Fibroblast of lung (primary cell): ENCODE results near the gene THSD7A. TPM values are rescaled to one million over a fixed set of nuclear protein-coding genes. Genes with fewer than 3 reads are reported as not detected.

ENCODE experiments used
- DNase-seq, 2 donors: peaks; one replicate each; pipeline versions ENCODE4 v3.0.0 to v3.0.0-alpha.2; 2010; ENCODE audit warnings: low read depth in 2 of 2
- H2AFZ ChIP-seq: 2 replicates; pipeline ENCODE4 v1.5.1; 2012; ENCODE audit warnings: low read length, control low read depth, inconsistent platforms
- H3K27ac ChIP-seq: 2 replicates; pipeline ENCODE4 v1.5.1; 2011; ENCODE audit warnings: low read length, control low read depth; ENCODE audit not compliant: insufficient read depth
- H3K27me3 ChIP-seq: 2 replicates; pipeline ENCODE4 v1.5.1; 2011; ENCODE audit warnings: mild to moderate bottlenecking, low read length; ENCODE audit not compliant: control insufficient read depth, insufficient read depth
- H3K36me3 ChIP-seq: 2 replicates; pipeline ENCODE4 v1.5.1; 2011; ENCODE audit warnings: low read length; ENCODE audit not compliant: control insufficient read depth, insufficient read depth
- H3K4me1 ChIP-seq: 2 replicates; pipeline ENCODE4 v1.5.1; 2011; ENCODE audit warnings: low read length; ENCODE audit not compliant: control insufficient read depth, insufficient read depth; ENCODE audit errors: extremely low read depth
- H3K4me2 ChIP-seq: 2 replicates; pipeline ENCODE4 v1.5.1; 2011; ENCODE audit warnings: low read length, control low read depth; ENCODE audit not compliant: insufficient read depth; ENCODE audit errors: extremely low read depth
- H3K4me3 ChIP-seq, 4 experiments: fragments of 200-600 bp in 1 of 4; sonication (generic) in 1 of 4; replicated peaks in 1 of 4; 2 replicates each; pipeline ENCODE4 v1.5.1; 2011 to 2016; ENCODE audit warnings: low read length in 4 of 4, low read depth in 3 of 4, mild to moderate bottlenecking in 3 of 4, control low read depth in 2 of 4, inconsistent platforms in 1 of 4, mixed read lengths in 1 of 4; ENCODE audit not compliant: insufficient read depth in 1 of 4; ENCODE audit errors: control extremely low read depth in 1 of 4
- H3K79me2 ChIP-seq: 2 replicates; pipeline ENCODE4 v1.5.1; 2012; ENCODE audit warnings: mild to moderate bottlenecking, low read length, inconsistent platforms; ENCODE audit not compliant: control insufficient read depth, insufficient read depth
- H3K9ac ChIP-seq: 2 replicates; pipeline ENCODE4 v1.5.1; 2011; ENCODE audit warnings: mild to moderate bottlenecking, low read length, control low read depth; ENCODE audit not compliant: insufficient read depth
- H3K9me3 ChIP-seq: 2 replicates; pipeline ENCODE4 v1.5.1; 2012; ENCODE audit warnings: low read depth, low read length; ENCODE audit not compliant: control insufficient read depth, insufficient read depth
- H4K20me1 ChIP-seq: 2 replicates; pipeline ENCODE4 v1.5.1; 2011; ENCODE audit warnings: low read length; ENCODE audit not compliant: control insufficient read depth, insufficient read depth; ENCODE audit errors: extremely low read depth
- EZH2 ChIP-seq: IDR thresholded peaks from 2 replicates; pipeline ENCODE4 v1.5.1; 2012; ENCODE audit warnings: low read length, control low read depth, mild to moderate bottlenecking; ENCODE audit errors: missing control alignments
- polyA plus RNA-seq, 2 donors: library from polyadenylated mRNA; depleted of rRNA in 1 of 2; stranded (reverse) in 1 of 2; unstranded in 1 of 2; fragments of >200 nt; gene quantifications; 2 replicates each; pipeline ENCODE4 v1.2.1, GENCODE V29; 2011 to 2012; ENCODE audit warnings: missing spikeins in 1 of 2
- total RNA-seq: library from RNA; depleted of rRNA; stranded (reverse); fragments of >200 nt; gene quantifications from 2 replicates; pipeline ENCODE4 v1.2.1, GENCODE V29; 2014
- TF ChIP-seq, protein P1 (sequence below), 2 donors: IDR thresholded peaks in 1 of 2; conservative IDR thresholded peaks in 1 of 2; 1 replicate in 1 of 2; 2 replicates in 1 of 2; pipeline ENCODE4 v1.5.1; 2011 to 2012; ENCODE audit warnings: low read length in 2 of 2, control low read depth in 1 of 2, inconsistent platforms in 1 of 2, low read depth in 1 of 2, mild to moderate bottlenecking in 1 of 2

Gene THSD7A
- total and polyA plus RNA-seq, 2 donors (not counting 1 experiment from before 2014, with no cell fraction given) = 0.02 to 0.83 TPM

DNA sequence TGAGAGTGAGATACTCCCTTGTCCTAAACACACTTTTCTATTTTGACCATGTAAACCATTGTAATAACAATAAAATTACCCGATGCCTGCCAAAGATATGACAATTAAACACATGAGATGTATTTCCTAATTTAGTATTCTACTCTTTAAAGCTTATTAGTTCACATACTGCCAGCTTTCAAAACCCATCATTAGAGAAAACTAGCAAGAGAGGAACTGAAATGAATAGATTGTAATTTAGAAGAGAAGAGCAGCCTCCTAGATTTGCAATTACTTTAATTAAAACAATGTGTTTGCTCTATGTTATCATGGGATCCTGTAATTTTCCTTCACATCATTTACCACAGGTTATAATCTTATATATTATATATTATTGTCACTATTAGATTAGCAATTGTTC, 428.2 kb downstream of the THSD7A start:
- Histone ChIP-seq H4K20me1 (no peaks in the 10 kb centered on the region), H3K27me3 (no peaks in the 10 kb centered on the region), H3K4me3 (no peak overlapping the region), H3K9ac (no peak overlapping the region), H3K36me3 (no peaks in the 10 kb centered on the region), H3K9me3 (no peaks in the 10 kb centered on the region), H2AFZ (no peak overlapping the region), H3K4me1 (no peaks in the 10 kb centered on the region), H3K27ac (no peak overlapping the region), H3K4me2 (no peak overlapping the region), H3K79me2 (no peaks in the 10 kb centered on the region)
- DNase-seq = no peak
- TF ChIP-seq, protein P1, sequence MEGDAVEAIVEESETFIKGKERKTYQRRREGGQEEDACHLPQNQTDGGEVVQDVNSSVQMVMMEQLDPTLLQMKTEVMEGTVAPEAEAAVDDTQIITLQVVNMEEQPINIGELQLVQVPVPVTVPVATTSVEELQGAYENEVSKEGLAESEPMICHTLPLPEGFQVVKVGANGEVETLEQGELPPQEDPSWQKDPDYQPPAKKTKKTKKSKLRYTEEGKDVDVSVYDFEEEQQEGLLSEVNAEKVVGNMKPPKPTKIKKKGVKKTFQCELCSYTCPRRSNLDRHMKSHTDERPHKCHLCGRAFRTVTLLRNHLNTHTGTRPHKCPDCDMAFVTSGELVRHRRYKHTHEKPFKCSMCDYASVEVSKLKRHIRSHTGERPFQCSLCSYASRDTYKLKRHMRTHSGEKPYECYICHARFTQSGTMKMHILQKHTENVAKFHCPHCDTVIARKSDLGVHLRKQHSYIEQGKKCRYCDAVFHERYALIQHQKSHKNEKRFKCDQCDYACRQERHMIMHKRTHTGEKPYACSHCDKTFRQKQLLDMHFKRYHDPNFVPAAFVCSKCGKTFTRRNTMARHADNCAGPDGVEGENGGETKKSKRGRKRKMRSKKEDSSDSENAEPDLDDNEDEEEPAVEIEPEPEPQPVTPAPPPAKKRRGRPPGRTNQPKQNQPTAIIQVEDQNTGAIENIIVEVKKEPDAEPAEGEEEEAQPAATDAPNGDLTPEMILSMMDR (conservative IDR thresholded peaks at IDR 0.05 in 1 of 2, IDR thresholded peaks at IDR 0.05 in 1 of 2; ENCODE audit: low read depth in 1 of 2, low read length in 2 of 2) = no peak
- no peak for TF ChIP-seq EZH2

DNA sequence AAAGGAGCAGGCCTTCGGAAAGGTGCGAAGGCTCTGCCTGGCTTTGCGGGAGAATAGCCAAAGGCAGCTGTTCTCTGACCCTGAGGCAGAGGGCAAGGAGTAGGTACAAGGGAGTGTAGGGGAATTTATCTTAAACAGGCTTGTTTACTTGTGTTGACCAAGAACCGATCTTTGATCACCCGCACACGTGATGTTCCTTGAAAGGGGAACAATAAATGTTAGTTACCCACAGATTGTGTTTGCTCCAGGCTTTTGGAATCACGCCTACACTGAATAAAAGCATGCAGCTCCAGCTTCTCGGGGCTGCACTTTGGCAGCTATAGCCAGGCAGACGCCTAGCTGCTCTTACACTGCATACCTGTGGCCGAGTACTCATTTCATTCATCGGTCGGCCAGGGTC, 437.6 kb downstream of the THSD7A start:
- TF ChIP-seq EZH2 = no peak
- TF ChIP-seq, protein P1 (conservative IDR thresholded peaks at IDR 0.05 in 1 of 2, IDR thresholded peaks at IDR 0.05 in 1 of 2; ENCODE audit: low read depth in 1 of 2, low read length in 2 of 2) = no peak
- no peak for DNase-seq
- no peaks in the 10 kb centered on the region for H3K4me1 ChIP-seq

DNA sequence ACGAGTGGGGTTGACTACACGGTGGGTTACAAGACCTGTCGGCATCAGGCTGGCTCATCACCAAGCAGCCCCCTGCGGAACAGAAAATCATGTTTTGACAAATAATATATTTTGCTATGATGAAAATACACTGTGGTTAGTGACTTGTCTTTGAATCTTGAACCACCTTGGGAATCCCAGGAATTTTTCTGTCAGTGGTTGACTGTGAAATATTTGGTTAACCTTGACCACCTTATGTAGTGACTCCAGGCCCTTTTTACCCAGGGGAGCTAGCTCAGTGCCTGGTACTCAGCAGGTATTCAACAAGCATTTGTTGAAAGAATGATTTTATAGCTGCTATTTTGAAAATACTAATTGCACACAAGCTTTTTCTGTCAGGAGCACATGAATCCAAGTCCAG, 452.4 kb downstream of the THSD7A start:
- no peaks in the 10 kb centered on the region for H4K20me1 ChIP-seq
- no peak overlapping the region for H3K9ac ChIP-seq
- H2AFZ ChIP-seq = no peak overlapping the region
- no peak for DNase-seq
- no peaks in the 10 kb centered on the region for H3K27me3 ChIP-seq
- no peaks in the 10 kb centered on the region for H3K9me3 ChIP-seq
- H3K4me1 ChIP-seq = no peaks in the 10 kb centered on the region
- H3K79me2 ChIP-seq = no peaks in the 10 kb centered on the region
- no peaks in the 10 kb centered on the region for H3K36me3 ChIP-seq
- TF ChIP-seq, protein P1 (conservative IDR thresholded peaks at IDR 0.05 in 1 of 2, IDR thresholded peaks at IDR 0.05 in 1 of 2; ENCODE audit: low read depth in 1 of 2, low read length in 2 of 2) = no peak
- no peak for TF ChIP-seq EZH2
- no peak overlapping the region for H3K4me2 ChIP-seq
- H3K27ac ChIP-seq = no peak overlapping the region
- H3K4me3 ChIP-seq = no peak overlapping the region

More for the DNA sequence above, 437.6 kb downstream of the THSD7A start:
- Histone ChIP-seq H3K9me3 (no peaks in the 10 kb centered on the region), H3K9ac (no peak overlapping the region), H3K79me2 (no peaks in the 10 kb centered on the region), H3K36me3 (no peaks in the 10 kb centered on the region), H2AFZ (no peak overlapping the region), H3K4me3 (no peak overlapping the region), H3K27me3 (no peaks in the 10 kb centered on the region), H3K27ac (no peak overlapping the region), H3K4me2 (no peak overlapping the region), H4K20me1 (no peaks in the 10 kb centered on the region)
